ENCODE measurements around the gene PDIA2.
"Not testable (repeated sequence)": the region's sequence is repeated elsewhere in the genome, so short reads cannot be mapped to it uniquely, and the experiment has no call there.

PDIA2 gene

DNA sequence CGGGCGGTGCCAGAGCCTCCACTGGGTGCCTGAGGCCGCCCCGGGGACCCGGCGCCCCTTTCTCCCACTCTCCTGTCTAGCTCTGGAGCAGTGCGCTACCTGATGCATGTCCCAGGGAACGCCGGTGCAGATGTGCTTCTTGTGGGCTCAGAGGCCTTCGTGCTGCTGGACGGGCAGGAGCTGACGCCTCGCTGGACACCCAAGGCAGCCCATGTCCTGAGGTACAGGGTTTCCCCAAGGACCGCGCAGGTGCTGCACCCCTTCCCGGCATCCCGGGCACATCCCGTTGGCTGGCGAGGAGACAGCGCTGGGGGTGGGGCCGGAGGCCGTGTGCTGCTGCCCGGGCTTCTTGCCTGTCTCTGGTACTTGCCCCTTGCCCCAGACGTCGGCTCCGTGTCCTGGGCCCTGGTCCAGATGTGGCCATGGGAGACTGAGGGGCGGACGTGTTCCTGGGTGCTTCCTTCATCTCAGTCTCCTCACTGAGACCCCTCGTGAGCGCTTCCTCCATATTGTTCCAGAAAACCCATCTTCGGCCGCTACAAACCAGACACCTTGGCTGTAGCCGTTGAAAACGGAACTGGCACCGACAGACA lies 19.7 kb upstream of the PDIA2 start:
- DNase-seq (ENCODE audit: extremely low read depth in 1 of 2, low read depth in 1 of 2) = no peak

DNA sequence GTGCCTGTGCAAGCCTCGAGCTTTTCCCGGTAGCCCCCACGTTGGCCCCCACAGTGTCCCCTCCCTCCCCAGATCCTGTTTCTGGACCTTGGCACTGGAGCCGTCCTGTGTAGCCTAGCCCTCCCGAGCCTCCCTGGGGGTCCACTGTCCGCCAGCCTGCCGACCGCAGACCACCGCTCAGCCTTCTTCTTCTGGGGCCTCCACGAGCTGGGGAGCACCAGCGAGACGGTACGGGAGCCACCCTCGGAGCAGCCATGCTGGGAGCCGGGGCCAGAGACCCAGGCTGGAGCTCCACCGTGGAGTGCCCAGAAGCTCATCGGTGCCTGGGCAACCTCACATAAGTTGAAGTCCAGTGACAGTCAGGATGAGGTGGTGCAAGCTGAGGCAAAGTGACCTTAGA lies 19.0 kb upstream of the PDIA2 start:
- no peak for DNase-seq (ENCODE audit: extremely low read depth in 1 of 2, low read depth in 1 of 2)

DNA sequence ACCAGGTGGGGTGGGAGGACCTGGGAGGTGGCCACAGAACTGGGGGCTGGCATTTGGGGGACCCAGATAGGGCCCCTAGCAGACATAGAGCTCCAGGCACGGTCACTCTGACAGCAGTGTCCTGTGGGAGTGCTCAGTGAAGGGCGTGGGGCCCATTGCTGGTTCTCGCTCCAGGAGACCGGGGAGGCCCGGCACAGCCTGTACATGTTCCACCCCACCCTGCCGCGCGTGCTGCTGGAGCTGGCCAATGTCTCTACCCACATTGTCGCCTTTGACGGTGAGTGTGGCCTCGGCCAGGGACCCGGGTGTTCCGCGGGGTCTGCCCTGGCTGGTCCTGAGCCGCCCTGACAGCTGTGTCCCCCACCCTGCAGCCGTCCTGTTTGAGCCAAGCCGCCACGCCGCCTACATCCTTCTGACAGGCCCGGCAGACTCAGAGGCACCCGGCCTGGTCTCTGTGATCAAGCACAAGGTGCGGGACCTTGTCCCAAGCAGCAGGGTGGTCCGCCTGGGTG lies 18.5 kb upstream of the PDIA2 start:
- DNase-seq (ENCODE audit: extremely low read depth in 1 of 2, low read depth in 1 of 2) = no peak

DNA sequence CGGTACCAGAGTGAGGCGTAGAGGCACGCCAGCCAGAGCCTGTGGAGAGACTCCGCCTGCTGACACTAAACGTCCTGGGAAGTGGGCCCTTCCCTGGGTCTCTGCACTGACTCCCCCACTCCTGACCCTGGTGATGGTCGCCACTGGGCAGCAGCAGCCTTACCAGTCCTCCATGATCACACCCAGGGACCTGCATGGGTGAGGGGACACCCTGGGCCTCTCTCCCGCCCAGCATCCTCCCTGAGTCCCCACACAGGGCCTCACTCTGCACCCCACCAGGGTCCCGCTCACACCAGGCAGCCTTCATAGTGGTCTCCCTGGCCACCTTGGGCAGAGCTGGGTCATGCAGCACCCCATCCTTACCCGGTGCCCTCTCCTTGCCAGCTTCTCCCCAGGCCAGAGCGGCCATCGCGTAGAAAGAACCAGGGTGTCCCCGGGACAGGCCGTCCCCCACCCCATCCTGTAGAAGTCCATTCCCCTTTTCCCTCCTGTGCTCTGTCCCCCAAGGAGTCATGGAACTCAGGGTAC lies 17.9 kb upstream of the PDIA2 start:
- DNase-seq (ENCODE audit: extremely low read depth in 1 of 2, low read depth in 1 of 2) = no peak

DNA sequence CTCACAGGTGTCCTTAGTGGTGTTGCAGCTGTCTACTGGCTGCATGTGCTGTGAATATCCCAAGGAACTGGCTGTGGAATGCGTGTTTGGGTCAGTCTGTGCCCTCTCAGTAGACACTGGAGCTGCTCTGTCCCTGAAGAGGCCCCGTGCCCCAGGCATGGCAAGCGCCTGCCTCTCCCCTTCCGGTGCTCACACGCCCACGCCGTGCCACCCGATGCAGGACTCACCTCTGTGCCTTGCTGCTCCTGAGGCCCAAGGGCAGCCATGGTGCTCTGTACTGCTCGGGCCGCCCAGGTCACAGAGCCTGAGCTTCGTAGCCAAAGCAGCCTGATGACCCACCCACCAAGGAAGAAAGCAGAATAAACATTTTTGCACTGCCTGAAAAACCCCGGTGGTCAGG lies 17.3 kb upstream of the PDIA2 start:
- no peak for DNase-seq (ENCODE audit: extremely low read depth in 1 of 2, low read depth in 1 of 2)

DNA sequence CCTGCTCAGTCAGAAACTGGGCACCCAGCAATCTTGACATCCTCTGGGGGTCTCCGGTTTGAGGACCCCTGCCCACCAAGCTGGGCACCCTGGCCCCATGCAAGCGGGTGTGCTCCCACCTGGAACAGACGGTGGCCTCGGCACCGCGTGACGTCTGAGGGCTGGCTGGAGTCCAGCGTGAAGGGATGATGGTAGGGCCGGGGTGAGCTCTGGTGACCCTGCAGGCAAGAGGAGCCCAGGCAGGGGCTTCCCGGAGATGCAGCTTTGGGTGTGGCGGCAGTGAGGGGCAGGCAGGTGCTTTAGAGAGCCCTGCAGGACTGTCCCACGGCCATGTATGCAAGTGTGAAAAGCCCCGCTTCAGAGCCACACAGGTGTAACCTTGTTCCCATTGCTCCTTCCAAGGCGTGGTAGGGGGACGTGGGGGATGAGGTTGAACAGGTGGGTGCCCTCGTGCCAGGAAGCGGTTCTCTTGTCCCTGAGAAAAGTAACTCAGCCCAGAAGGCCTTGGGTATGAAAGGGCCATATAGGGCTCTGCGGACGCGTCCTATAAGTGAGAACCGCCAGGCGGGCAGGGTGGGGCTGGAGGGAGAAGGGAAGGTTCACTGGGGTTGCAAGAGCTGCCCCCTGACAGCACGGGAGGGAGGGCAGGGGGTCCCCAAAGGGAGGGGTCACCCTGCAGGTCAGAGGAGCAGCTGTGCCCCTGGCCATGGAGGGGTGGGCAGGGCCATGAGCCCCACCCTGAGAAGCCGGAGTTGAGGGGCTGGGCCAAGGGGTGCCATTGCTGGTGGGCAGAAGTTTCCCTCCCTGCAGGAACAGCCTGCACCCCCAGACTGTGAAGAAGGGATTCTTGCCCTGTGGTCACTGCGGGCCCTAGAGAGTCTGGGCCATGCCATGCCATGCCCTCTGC lies 16.5 kb upstream of the PDIA2 start:
- DNase-seq (ENCODE audit: extremely low read depth in 1 of 2, low read depth in 1 of 2) = no peak

DNA sequence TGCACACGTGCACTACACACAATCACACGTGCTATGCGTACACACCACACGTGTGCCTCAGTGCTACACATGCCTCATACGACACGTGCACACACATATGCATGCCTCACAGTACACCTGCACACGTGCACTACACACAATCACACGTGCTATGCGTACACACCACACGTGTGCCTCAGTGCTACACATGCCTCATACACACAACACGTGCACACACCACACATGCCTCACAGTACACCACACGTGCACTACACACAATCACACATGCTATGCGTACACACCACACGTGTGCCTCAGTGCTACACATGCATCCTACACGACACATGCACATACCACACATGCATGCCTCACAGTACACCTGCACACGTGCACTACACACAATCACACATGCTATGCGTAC lies 15.4 kb upstream of the PDIA2 start:
- not testable (repeated sequence) for DNase-seq (ENCODE audit: extremely low read depth in 1 of 2, low read depth in 1 of 2)

DNA sequence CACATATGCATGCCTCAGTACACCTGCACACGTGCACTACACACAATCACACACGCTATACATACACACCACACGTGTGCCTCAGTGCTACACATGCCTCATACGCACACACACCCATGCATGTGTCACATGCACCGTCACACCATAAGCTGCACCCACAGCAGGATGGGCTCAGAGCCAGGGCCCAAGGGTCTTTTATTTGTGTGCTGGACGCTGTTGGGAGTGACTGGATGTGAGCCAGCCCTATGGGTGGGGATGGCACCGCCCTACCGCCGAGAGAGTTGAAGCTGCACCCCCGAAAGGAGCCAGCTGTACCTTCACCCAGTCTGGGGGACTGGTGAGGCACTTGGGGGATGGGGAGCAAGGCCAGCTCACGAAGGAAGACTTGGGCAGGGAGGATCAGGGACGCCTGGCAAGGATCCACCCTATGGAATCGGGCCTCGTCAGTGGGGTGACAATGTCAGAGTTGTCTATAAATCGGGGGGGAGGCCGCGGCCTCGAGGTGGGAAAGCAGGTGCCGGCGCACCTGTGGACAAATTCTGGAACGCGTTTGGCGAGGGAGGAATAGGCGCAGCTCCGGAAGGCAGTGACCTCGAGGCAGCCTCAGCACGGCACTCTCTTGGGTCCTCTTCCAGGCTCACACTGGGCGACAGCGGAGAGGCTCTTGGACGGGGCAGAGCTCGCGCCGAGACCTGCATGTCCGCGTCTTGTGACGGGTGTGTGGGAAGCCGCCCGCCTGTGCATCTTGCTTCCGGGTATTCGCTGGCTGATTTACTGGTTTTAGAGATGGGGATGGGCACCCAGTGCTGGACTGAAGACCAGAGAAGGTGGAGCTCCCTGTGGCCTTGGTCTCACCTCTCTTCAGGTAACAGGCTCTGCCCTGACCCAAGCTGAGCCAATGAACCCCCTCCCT lies 14.6 kb upstream of the PDIA2 start:
- no peak for DNase-seq (ENCODE audit: extremely low read depth in 1 of 2, low read depth in 1 of 2)

DNA sequence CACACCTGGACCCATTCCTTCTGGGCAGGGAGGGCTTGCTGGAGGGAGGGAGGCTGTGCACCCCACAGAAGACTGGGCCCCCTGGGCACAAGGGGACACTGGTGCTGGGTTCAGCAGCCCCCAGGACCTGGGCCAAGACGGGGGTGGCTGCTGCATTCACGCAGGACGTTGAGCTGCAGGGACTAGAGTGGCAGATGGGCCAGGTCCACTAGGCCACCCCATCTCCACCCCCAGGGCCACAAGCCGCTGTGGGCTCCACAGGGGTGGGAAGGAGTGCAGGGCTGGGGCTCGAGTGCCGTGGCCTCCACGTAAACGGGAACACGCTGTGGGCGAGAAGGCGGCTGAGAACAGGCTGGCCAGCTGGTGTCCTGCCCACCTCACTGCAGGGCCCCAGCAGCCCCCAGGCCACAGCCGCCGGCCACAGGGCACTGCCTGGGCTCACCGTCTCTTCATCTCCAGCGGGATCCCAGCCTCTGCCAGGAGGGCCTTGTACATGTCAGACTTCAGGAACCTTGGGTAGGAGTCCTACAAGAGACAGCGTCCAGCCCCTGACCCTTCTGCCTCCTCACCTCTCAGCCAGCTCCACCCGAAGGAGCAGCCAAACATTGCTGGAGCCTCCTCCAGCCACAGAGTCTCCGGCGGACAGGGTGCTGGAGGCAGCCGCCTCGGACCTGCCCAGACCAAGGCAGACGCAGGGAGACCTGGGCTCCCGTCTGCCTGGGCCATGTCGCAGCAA lies 13.7 kb upstream of the PDIA2 start:
- DNase-seq (ENCODE audit: extremely low read depth in 1 of 2, low read depth in 1 of 2) = no peak

DNA sequence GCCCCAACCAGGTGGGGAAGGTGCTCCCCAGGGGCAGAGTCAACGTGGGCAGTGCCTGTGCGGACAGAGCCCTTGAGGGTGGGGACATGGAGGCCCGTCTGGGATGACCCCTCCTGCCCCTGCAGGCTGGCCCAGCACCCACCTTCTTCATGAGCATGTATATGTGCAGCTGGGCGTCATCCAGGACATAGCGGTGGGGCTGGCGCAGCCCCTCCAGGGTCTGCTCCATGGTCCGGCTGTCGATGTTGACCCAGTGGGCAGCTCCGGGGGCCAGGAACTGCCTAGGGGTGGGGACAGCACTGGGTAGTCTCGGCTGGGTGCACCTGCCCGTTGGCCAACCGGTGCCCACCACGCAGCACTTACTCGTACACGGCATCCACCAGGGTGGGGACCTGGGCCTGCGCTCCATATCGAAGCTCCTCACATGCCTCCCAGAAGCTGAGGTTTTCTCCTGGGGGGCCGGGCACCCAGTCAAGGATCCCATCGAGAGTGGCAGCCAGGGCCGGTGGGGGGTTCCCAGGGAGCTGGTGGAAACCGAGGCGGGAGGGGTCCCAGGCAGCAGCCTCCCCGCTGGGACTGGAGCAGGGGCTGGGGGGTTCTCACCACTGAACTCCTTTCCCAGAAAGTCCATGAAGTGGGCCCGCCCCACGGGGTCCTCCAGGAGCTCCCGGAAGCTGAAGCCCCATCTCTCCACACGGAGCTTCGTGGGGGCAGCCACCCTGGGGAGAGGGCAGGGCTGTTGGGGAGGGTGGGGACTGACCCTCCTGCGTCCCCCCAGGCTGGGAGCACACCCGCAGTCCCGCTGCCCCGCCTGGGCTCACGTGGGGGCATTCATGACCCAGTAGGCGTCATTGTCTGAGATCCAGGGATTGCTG lies 12.3 kb upstream of the PDIA2 start:
- no peak for DNase-seq (ENCODE audit: extremely low read depth in 1 of 2, low read depth in 1 of 2)

DNA sequence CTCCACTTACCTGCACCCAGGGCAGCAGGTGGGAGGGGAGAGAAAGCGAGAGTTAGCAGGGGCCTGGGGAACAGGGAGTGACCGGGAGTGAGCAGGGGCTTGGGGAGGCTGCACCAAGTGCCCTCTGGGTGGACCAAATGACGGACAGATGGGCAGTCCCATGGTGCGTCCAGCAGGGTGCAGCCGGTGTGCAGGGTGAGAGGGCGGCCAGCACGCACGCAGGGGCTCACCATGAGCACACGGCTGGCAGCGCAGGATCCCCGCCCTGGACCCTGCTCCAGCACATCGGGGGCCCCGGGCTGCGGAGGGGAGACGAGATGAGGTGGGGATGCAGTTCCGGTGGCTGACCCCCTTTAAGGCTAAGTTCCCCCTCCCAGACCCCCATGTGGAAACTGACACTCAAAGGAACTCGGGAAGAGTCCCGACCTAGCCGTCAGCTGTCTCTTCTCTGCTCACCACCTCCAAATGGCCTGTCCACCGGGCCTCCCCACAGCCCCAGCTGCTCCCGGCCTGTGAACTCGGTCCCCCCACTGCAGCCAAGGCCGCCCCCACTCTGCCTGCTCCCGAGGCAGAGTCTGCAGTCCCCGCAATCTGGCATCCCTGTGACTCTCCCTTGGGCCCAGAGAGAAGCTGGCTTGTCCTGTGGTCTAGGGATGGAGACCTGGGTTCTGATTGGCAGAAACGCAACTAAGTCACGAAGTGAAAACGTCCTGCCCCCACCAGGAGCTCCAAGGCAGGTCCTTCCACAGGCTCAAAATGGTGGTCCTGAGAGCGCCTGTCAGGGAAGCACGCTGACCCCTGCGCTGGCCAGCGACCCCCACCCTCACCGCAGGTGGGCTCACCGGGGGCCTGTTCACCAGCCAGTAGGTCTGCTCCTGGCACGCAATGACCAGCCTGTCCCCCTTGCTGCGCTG lies 10.1 kb upstream of the PDIA2 start:
- no peak for DNase-seq (ENCODE audit: extremely low read depth in 1 of 2, low read depth in 1 of 2)

DNA sequence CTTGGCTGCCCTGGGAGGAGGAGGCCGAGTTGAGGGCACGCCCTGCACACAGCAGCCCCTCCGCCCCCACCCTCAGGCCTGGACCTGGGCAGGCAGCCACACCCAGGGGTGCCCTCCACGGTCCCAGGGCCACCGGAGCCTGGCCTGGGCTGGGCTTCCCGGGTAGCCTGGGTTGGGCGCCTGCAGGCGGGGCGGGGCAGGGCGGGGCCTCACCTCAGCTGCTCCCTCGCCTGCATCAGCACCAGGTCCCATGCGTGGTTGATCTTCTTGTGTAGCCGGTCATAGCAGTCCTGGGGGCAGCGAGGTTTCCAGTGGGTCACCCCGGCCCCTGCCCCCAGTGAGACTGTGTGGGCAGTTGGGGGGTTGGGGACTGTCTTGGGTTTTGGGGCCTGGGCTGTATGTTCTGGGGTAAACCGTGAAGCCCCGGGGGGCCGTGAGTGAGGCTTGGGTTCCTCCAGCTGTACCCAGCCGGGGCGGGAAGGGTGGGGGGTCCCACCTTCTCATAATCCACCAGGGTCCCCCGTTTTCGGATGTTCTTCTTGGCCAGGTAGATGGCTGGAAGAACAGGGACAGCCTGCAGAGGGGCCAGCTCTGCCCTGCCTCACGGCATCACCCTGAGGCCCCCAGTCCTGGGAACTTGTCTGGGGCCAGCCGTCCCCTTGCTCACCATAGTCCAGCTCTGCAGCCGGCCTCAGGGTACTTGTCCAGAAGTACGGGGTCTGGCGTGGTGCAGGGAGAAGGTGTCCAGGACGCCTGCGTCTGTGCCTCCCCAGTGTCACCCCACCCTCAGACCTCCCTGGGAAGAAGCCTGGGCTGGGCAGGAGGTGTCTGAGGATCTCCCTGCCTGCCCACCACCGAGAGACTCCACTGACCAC lies 9.2 kb upstream of the PDIA2 start:
- DNase-seq (ENCODE audit: extremely low read depth in 1 of 2, low read depth in 1 of 2) = no peak

DNA sequence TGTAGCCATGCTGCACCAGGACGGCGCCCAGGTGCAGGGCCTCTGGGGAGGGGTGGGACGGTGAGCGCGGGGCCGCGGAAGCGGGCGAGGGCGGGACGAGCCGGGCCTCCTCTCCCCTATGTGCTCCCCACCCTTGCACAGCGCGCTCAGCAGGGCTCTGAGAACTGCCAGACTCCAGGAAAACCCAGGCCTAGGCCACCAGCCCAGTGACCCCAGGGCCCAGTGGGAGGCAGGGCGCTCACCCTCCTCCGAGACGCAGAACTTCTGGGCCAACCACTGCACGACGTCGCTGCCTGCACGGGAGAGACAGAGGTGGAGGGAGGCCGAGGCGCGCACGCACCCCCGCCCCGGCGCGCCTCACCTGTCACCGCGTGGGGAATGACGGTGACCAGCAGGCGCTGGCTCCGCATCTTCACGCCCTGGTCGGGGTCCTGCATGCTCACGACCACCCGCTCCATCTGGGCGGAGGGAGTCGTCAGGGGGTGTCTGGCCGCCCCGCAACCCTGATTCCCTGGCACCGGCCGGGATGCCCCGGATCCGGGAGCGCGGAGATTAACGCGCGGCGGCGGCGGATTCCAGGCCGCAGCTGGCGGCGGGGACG lies 7.8 kb upstream of the PDIA2 start:
- DNase-seq (ENCODE audit: extremely low read depth in 1 of 2, low read depth in 1 of 2) = no peak

DNA sequence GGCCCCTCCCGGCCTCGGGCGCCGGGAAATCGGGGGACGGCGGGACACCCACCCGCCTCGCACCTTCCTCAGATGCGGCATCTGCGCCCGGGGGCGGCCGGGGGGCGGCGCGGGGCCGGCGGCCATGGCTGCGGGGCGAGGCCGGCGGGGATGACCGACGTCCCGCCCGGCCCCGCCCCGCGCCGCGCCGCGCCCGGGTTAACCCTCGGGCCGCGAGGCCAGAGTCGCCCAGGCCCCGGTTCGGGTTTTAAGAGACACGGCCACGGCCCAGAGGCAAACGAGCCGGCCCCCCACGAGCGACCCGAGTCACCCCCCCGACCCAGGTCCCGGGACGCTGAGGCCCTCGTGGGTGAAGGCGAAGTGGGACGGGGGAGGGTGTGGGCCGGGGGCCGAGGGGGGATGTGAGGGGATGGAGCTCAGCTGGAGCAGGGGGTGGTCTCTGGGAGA lies 7.2 kb upstream of the PDIA2 start, which contains the start of gene RGS11:
RGS11 (minus strand) TSS at position 159 of the 447 bp plus-strand sequence; CDS start at position 126, 33 bp downstream.
- no peak for DNase-seq (ENCODE audit: extremely low read depth in 1 of 2, low read depth in 1 of 2)

DNA sequence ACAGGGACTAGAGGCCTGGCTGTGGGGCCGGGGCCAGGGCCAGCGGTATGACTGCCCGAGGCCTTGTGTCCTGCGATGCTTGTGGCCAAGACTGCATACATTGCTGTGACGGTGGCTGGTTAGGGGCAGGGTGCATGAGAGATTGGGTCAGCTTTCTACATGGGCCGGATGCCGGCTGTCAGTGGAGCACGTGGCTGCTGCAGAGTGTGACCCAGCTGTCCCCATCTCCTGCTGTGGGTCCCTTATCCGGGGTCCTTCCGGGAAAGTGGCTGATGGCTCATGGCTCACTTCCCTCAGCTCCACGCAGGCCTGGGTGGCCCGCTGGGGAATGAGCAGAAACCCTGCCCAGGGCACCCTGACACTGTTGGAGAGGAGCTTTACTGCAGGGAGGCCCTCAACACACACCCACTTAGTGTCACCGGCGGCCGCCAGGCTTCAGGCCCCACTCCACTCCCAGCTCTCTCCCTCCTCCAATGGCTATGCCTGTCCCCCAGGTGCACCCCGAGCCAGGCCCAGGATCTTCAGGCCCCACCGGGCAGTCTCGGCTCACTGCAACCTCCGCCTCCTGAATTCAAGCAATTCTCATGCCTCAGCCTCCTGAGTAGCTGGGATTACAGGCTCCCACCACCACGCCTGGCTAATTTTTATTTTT lies 6.4 kb upstream of the PDIA2 start:
- DNase-seq (ENCODE audit: extremely low read depth in 1 of 2, low read depth in 1 of 2) = no peak

DNA sequence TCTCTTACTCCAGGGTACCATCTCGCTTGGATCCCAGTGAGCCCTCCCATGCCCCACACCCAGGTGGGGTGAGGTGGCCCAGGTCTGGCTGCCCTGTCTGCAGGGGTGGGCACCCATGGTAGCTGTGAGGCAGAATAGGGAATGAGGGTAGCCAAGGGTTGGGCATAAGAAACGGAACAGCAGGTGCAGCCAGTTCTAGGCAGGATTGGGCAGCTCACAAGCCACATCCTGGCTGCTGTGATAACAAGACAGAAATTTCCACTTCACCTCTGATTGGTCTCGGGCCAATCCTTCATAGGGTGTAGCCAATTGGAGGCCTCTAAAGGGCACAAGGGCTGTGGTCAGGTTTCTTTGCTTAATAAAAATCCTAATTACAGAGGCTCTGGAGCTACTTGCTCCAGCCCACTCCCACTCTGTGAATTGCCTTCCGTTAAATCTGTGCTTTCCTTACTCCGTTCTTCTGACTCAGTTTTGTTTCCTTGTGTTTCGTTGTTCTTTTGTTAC lies 4.0 kb upstream of the PDIA2 start:
- DNase-seq (ENCODE audit: extremely low read depth in 1 of 2, low read depth in 1 of 2) = no peak
